Osteoblast (primary cell): Measurements from ENCODE around the gene ANKRD55. TPM values are rescaled to one million over a fixed set of nuclear protein-coding genes. Genes with fewer than 3 reads are reported as not detected.

Experiments
- DNase-seq: peaks from one replicate; pipeline ENCODE4 v3.0.0; 2011; ENCODE audit warnings: low spot score, mixed read lengths; ENCODE audit not compliant: insufficient read length; ENCODE audit errors: missing footprints
- H2AFZ ChIP-seq: 2 replicates; pipeline ENCODE4 v1.6.0; 2011; ENCODE audit warnings: mild to moderate bottlenecking, low read length
- H3K27ac ChIP-seq: 2 replicates; pipeline ENCODE4 v1.5.1; 2011; ENCODE audit warnings: mild to moderate bottlenecking, low read depth, low read length, moderate library complexity
- H3K27me3 ChIP-seq: 2 replicates; pipeline ENCODE4 v1.6.0; 2012; ENCODE audit warnings: mild to moderate bottlenecking, control low read depth, inconsistent platforms, low read length, moderate library complexity; ENCODE audit not compliant: insufficient read depth
- H3K36me3 ChIP-seq: 2 replicates; pipeline ENCODE4 v1.5.1; 2011; ENCODE audit warnings: mild to moderate bottlenecking, low read length, control low read depth, moderate library complexity; ENCODE audit not compliant: insufficient read depth
- H3K4me1 ChIP-seq: 2 replicates; pipeline ENCODE4 v1.5.1; 2011; ENCODE audit warnings: mild to moderate bottlenecking, low read length, control low read depth, moderate library complexity; ENCODE audit not compliant: insufficient read depth
- H3K4me2 ChIP-seq: 2 replicates; pipeline ENCODE4 v1.6.0; 2011; ENCODE audit warnings: mild to moderate bottlenecking, low read length; ENCODE audit not compliant: insufficient read depth
- H3K4me3 ChIP-seq: fragments of 200-600 bp; sonication (generic); 3 replicates; pipeline ENCODE4 v1.5.1; 2012; ENCODE audit warnings: mild to moderate bottlenecking, low read length, inconsistent platforms; ENCODE audit not compliant: insufficient read depth
- H3K79me2 ChIP-seq: 2 replicates; pipeline ENCODE4 v1.6.0; 2012; ENCODE audit warnings: mild to moderate bottlenecking, low read length, control low read depth, inconsistent platforms; ENCODE audit not compliant: insufficient read depth
- H3K9me3 ChIP-seq: 2 replicates; pipeline ENCODE4 v1.5.1; 2011; ENCODE audit warnings: low read depth, low read length, control low read depth
- H4K20me1 ChIP-seq: 2 replicates; pipeline ENCODE4 v1.6.0; 2012; ENCODE audit warnings: mild to moderate bottlenecking, low read length, control low read depth; ENCODE audit not compliant: insufficient read depth
- CTCF ChIP-seq: IDR thresholded peaks from 2 replicates; pipeline ENCODE4 v1.5.1; 2011; ENCODE audit warnings: mild to moderate bottlenecking, low read depth, low read length, moderate library complexity; ENCODE audit errors: extremely low read depth
- total RNA-seq: library from RNA; depleted of rRNA; stranded (reverse); fragments of >200 nt; gene quantifications from 2 replicates; pipeline ENCODE4 v1.2.3, GENCODE V29; 2012

ANKRD55 gene
- total RNA-seq, 1 donor = not detected

DNA sequence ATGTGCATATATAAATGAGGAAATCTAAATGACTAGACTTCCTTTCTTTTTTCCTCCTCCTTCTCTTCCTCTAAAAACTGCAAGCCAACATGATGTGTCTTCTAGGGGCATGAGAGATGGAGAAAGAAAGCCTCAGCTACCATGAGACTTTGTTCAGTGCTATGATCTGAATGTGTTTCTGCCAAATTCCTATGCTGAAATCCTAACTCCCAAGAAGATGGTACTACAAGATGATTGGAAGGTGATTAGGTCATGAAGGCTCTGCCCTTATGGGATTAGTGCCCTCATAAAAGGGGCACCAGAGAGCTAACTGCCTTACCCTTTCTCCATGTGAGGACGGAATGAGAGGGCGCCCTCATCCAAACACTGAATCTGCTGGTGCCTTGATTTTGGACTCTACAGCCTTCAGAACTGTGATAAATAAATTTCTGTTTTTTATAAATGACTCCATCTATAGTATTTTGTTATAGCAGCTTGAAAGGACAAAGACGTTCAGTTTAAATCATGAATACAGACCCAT, 166.1 kb downstream of the ANKRD55 start:
- no peaks in the 10 kb centered on the region for H3K9me3 ChIP-seq
- no peaks in the 10 kb centered on the region for H4K20me1 ChIP-seq
- no peak for TF ChIP-seq CTCF
- no peaks in the 10 kb centered on the region for H3K36me3 ChIP-seq
- peaks cover 6% of the 10 kb centered on the region for H3K4me1 ChIP-seq
- no peak overlapping the region for H3K4me2 ChIP-seq
- peak; percentile 15 for DNase-seq
- no peak overlapping the region for H3K4me3 ChIP-seq
- no peaks in the 10 kb centered on the region for H3K27me3 ChIP-seq
- no peak overlapping the region for H2AFZ ChIP-seq
- H3K27ac ChIP-seq = no peak overlapping the region
- H3K79me2 ChIP-seq = no peaks in the 10 kb centered on the region

DNA sequence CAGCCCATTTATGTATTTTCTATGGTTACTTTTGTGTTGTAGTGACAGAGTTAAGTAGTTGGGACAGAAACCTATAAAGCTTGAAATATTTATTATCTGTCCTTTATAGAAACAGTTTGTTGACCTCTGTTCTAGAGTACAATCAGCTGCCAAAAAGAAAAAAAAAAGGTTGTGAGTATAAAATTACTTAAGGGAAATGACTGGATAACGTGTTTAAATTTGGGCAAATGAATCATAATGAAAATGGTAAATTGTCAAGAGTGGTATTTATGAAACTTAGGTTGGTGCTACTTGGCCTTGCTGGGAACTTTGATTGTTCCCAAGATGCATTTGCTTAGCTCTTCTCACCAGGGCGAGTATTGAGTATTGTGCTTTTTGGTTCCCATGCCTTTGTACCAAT, 168.1 kb downstream of the ANKRD55 start:
- H3K4me2 ChIP-seq = no peak overlapping the region
- H3K27ac ChIP-seq = no peak overlapping the region
- no peak overlapping the region for H2AFZ ChIP-seq
- no peaks in the 10 kb centered on the region for H4K20me1 ChIP-seq
- no peak overlapping the region for H3K4me3 ChIP-seq
- DNase-seq = no peak
- no peaks in the 10 kb centered on the region for H3K27me3 ChIP-seq
- no peaks in the 10 kb centered on the region for H3K4me1 ChIP-seq
- no peaks in the 10 kb centered on the region for H3K79me2 ChIP-seq
- TF ChIP-seq CTCF = no peak
- H3K9me3 ChIP-seq = no peaks in the 10 kb centered on the region
- no peaks in the 10 kb centered on the region for H3K36me3 ChIP-seq

DNA sequence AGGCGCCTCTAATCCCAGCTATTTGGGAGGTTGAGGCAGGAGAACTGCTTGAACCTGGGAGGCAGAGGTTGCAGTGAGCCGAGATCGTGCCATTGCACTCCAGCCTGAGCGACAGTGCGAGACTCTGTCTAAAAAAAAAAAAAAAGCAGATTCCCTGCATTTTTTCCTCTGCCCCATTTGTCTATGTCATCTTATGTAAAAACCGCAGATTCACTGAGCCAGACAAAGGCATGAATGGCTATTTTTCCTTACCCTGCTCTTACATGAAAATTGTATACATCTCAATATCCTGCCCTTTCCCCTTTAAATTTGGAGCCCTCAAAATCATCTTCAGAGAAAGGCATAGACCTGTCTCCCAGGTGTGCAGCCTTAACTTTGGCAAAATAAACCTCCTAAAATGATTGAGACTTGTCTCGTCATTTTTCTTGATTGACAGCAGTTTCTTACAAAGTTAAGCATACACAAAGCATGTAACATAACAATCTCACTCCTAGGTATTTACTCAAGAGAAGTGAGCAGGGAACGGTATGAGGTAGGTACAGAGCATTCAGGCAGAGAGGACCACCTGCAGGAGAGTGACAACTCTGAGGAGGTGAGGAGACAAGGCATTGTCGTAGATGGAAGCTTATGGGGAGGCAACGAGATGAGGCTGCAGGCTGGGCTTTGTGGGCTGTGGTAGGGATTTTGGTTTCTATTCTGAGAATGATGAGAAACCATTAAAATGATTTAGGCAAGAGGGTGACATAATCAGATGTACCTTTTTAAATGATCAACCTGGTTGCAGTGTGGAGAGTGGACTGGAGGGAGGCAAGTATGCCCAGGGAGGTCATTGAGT, 172.6 kb downstream of the ANKRD55 start:
- Histone ChIP-seq H3K27ac (no peak overlapping the region), H4K20me1 (no peaks in the 10 kb centered on the region), H3K4me2 (no peak overlapping the region), H3K27me3 (no peaks in the 10 kb centered on the region), H3K79me2 (no peaks in the 10 kb centered on the region), H3K4me3 (no peak overlapping the region), H3K4me1 (peaks cover 16% of the 10 kb centered on the region), H3K9me3 (no peaks in the 10 kb centered on the region), H3K36me3 (no peaks in the 10 kb centered on the region), H2AFZ (no peak overlapping the region)
- no peak for TF ChIP-seq CTCF
- DNase-seq = no peak

DNA sequence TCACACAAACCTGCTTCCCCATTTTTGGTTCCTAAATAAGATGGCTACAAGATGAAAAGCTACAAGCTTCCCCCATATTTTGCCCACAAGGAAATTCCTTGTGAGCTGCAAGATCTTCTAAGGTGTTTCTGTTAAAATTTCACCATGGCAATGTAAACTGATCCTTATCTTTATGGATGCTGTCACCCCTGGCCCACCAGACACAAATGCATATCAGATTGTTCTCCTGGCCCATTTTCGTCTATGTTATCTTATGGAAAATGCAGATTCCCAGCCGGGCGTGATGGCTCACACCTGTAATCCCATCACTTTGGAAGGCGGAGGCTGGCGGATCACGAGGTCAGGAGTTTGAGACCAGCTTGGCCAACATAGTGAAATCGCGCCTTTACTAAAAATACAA, 173.3 kb downstream of the ANKRD55 start:
- no peak for TF ChIP-seq CTCF
- Histone ChIP-seq H3K36me3 (no peaks in the 10 kb centered on the region), H4K20me1 (no peaks in the 10 kb centered on the region), H3K27ac (no peak overlapping the region), H3K27me3 (no peaks in the 10 kb centered on the region), H3K9me3 (no peaks in the 10 kb centered on the region), H3K4me3 (no peak overlapping the region), H3K79me2 (no peaks in the 10 kb centered on the region), H2AFZ (no peak overlapping the region), H3K4me1 (peaks cover 21% of the 10 kb centered on the region), H3K4me2 (no peak overlapping the region)
- DNase-seq = no peak
